T-cell (primary cell): ENCODE measurements around the gene TPRX1. TPM values are rescaled to one million over a fixed set of nuclear protein-coding genes. Genes with fewer than 3 reads are reported as not detected.
A peak's percentile ranks its signal among the peaks of the same experiment; 100 is the strongest.
"Not testable (repeated sequence)": the region's sequence is repeated elsewhere in the genome, so short reads cannot be mapped to it uniquely, and the experiment has no call there.

Source experiments
- ATAC-seq, 4 experiments: fragments of 200-7000 bp in 3 of 4; fragments of 150-1000 bp in 1 of 4; cut with Tn5 transposase; replicated peaks in 1 of 4; 1 replicate in 3 of 4; 2 replicates in 1 of 4; pipeline ENCODE4 v1.10.0; 2021; ENCODE audit warnings: moderate library complexity in 3 of 4, mild to moderate bottlenecking in 2 of 4, moderate number of reproducible peaks in 1 of 4
- CTCF ChIA-PET, 2 donors: fragments of 300-600 bp; sonication (Branson Sonifier 250); formaldehyde crosslinking; loops; one replicate each; lab custom pipeline; 2022; ENCODE audit warnings: antibody characterized with exemption in 2 of 2; lab: Charles Lee
- POLR2A ChIA-PET, 2 donors: fragments of 300-600 bp; sonication (Branson Sonifier 250); formaldehyde crosslinking; loops; one replicate each; lab custom pipeline; 2022; ENCODE audit warnings: antibody characterized with exemption in 2 of 2; lab: Charles Lee
- DNase-seq, 35 experiments: peaks; one replicate each; pipeline versions ENCODE4 v3.0.0 to v3.0.0-alpha.2; 2013 to 2023
- H3K27ac ChIP-seq: one replicate; pipeline ENCODE4 v1.5.1; 2013; ENCODE audit warnings: low read length
- H3K27me3 ChIP-seq, 2 experiments: replicated peaks in 1 of 2; 1 replicate in 1 of 2; 2 replicates in 1 of 2; pipeline versions ENCODE4 v1.6.1 to v1.7.0; 2013; ENCODE audit warnings: low read length in 1 of 2, mixed read lengths in 1 of 2; ENCODE audit not compliant: control insufficient read depth in 2 of 2, insufficient read depth in 2 of 2; ENCODE audit errors: extremely low read depth in 1 of 2
- H3K36me3 ChIP-seq, 2 donors: 1 replicate in 1 of 2; 2 replicates in 1 of 2; pipeline versions ENCODE4 v1.6.1 to v1.7.0; 2013; ENCODE audit warnings: low read length in 1 of 2; ENCODE audit not compliant: control insufficient read depth in 2 of 2, insufficient read depth in 1 of 2; ENCODE audit errors: extremely low read depth in 1 of 2
- H3K4me1 ChIP-seq, 2 experiments: 1 replicate in 1 of 2; 2 replicates in 1 of 2; pipeline versions ENCODE4 v1.6.1 to v1.7.0; 2013; ENCODE audit warnings: low read length in 2 of 2, mixed read lengths in 1 of 2; ENCODE audit not compliant: insufficient read depth in 2 of 2, control insufficient read depth in 1 of 2; ENCODE audit errors: extremely low read depth in 1 of 2
- H3K4me3 ChIP-seq, 2 donors: 1 replicate in 1 of 2; 2 replicates in 1 of 2; pipeline versions ENCODE4 v1.5.1 to v1.7.0; 2013; ENCODE audit warnings: mild to moderate bottlenecking in 2 of 2, low read length in 1 of 2, moderate library complexity in 1 of 2; ENCODE audit not compliant: control insufficient read depth in 1 of 2; ENCODE audit errors: extremely low read depth in 1 of 2
- H3K9me3 ChIP-seq: 2 replicates; pipeline ENCODE4 v1.7.0; 2013
- H3K27ac Mint-ChIP-seq, 2 donors: one replicate each; pipeline ENCODE4 v1.8.0; 2020 to 2021; ENCODE audit warnings: mild to moderate bottlenecking in 2 of 2, mixed read lengths in 2 of 2
- H3K27me3 Mint-ChIP-seq, 2 donors: one replicate each; pipeline ENCODE4 v1.8.0; 2021 to 2022; ENCODE audit warnings: mixed read lengths in 2 of 2
- H3K36me3 Mint-ChIP-seq: one replicate; pipeline ENCODE4 v1.8.0; 2021; ENCODE audit warnings: mixed read lengths
- H3K4me1 Mint-ChIP-seq, 3 donors: one replicate each; pipeline ENCODE4 v1.8.0; 2020 to 2022; ENCODE audit warnings: mixed read lengths in 3 of 3, mild to moderate bottlenecking in 1 of 3
- H3K4me3 Mint-ChIP-seq, 3 donors: one replicate each; pipeline ENCODE4 v1.8.0; 2020 to 2022; ENCODE audit warnings: mild to moderate bottlenecking in 3 of 3, mixed read lengths in 3 of 3, moderate library complexity in 3 of 3
- H3K9me3 Mint-ChIP-seq, 3 donors: one replicate each; pipeline ENCODE4 v1.8.0; 2020 to 2022; ENCODE audit warnings: mixed read lengths in 3 of 3
- WGBS: methylation state at CpG from one replicate; pipeline ENCODE4 v1.1.5; 2013; ENCODE audit warnings: missing lambda C conversion rate; ENCODE audit not compliant: insufficient coverage; 5-methylcytosine and 5-hydroxymethylcytosine counted together
- total RNA-seq, 35 experiments: library from RNA in 6 of 35; stranded (reverse) in 6 of 35; fragments of 120-200 nt in 1 of 35; gene quantifications; one replicate each; pipeline versions ENCODE4 v1.2.1 to v1.2.4 and lab custom pipeline; 2013 to 2026

The TPRX1 gene
- total RNA-seq (not detected), total RNA-seq (lab: John Stamatoyannopoulos, UW) (0 to 0.09 (median 0) reads per million in 29 experiments)
- not detected for total RNA-seq (2013)

GRCh38 chr19:47804451-47804850, at the start of gene TPRX1:
Gene TPRX1, minus strand, starts transcription at chr19:47804551. Its CDS starts 12 bp downstream, at chr19:47804539.
- DNase-seq, H3K27ac Mint-ChIP-seq, POLR2A ChIA-PET, H3K9me3 Mint-ChIP-seq, ATAC-seq, H3K36me3 ChIP-seq, H3K4me1 ChIP-seq, H3K27ac ChIP-seq, CTCF ChIA-PET, H3K4me3 Mint-ChIP-seq, H3K4me3 ChIP-seq, H3K4me1 Mint-ChIP-seq, H3K27me3 Mint-ChIP-seq, H3K27me3 ChIP-seq, H3K9me3 ChIP-seq, H3K36me3 Mint-ChIP-seq: not testable (repeated sequence)
- 100% methylated on average over 1 of the region's 5 CpGs for WGBS

GRCh38 chr19:47853003-47853402, 48.7 kb upstream of the TPRX1 start:
- Histone ChIP-seq H3K27ac (no peak overlapping the region), H3K9me3 (no peaks in the 10 kb centered on the region), H3K4me3 (no peak overlapping the region), H3K4me1 (peaks cover 3 to 9% of the 10 kb centered on the region in 2 experiments), H3K27me3 (peaks cover 14 to 59% of the 10 kb centered on the region in 2 experiments), H3K36me3 (no peaks in the 10 kb centered on the region)
- Mint-ChIP-seq H3K36me3 (no peaks in the 10 kb centered on the region), H3K27me3 (peaks cover 38 to 46% of the 10 kb centered on the region in 2 donors), H3K9me3 (no peaks in the 10 kb centered on the region), H3K4me3 (no peak overlapping the region), H3K27ac (no peak overlapping the region), H3K4me1 (peaks cover 13 to 36% (median 21%) of the 10 kb centered on the region in 3 donors)
- CTCF ChIA-PET: no interaction called here
- ATAC-seq (no peak), DNase-seq (no peak)
- WGBS: 80% methylated on average over 2 of the region's 5 CpGs
- POLR2A ChIA-PET: no interaction called here

GRCh38 chr19:47848823-47849473, 44.6 kb upstream of the TPRX1 start:
- 5% methylated on average over 5 of the region's 22 CpGs for WGBS
- H3K4me3 Mint-ChIP-seq: peak overlapping the region in 1 of 3 donors; percentile 36
- no peaks in the 10 kb centered on the region for H3K9me3 Mint-ChIP-seq
- H3K4me1 ChIP-seq: peaks cover 0 to 6% of the 10 kb centered on the region in 2 experiments
- H3K9me3 ChIP-seq: no peaks in the 10 kb centered on the region
- no peak overlapping the region for H3K27ac ChIP-seq
- DNase-seq (peak in 24 of 35 experiments; percentile 1 to 37 (median 12)), ATAC-seq (no peak)
- peaks cover 14 to 60% of the 10 kb centered on the region in 2 experiments for H3K27me3 ChIP-seq
- H3K36me3 ChIP-seq: no peaks in the 10 kb centered on the region
- no peak overlapping the region for H3K27ac Mint-ChIP-seq
- peaks cover 53 to 59% of the 10 kb centered on the region in 2 donors for H3K27me3 Mint-ChIP-seq
- POLR2A ChIA-PET: no interaction called here
- H3K4me3 ChIP-seq: no peak overlapping the region
- peaks cover 6 to 19% (median 13%) of the 10 kb centered on the region in 3 donors for H3K4me1 Mint-ChIP-seq
- CTCF ChIA-PET: interaction anchor here in 1 of 2 donors (0.7 to 0.8 kb wide), 2 partner anchors 14 to 15 kb away, joined by 5 to 6 read pairs; no protein-coding TSS in a partner anchor
- no peaks in the 10 kb centered on the region for H3K36me3 Mint-ChIP-seq

GRCh38 chr19:47848425-47848822, 44.1 kb upstream of the TPRX1 start:
- DNase-seq: no peak

GRCh38 chr19:47842941-47843340, 38.6 kb upstream of the TPRX1 start:
- H3K36me3 ChIP-seq: no peaks in the 10 kb centered on the region
- H3K9me3 ChIP-seq: no peaks in the 10 kb centered on the region
- Mint-ChIP-seq H3K9me3 (no peaks in the 10 kb centered on the region), H3K27ac (no peak overlapping the region), H3K4me1 (no peaks in the 10 kb centered on the region), H3K27me3 (peaks cover 32 to 39% of the 10 kb centered on the region in 2 donors), H3K36me3 (no peaks in the 10 kb centered on the region), H3K4me3 (no peak overlapping the region)
- ChIA-PET CTCF (no interaction called here), POLR2A (no interaction called here)
- no peak overlapping the region for H3K4me3 ChIP-seq
- H3K27me3 ChIP-seq: peaks cover 0 to 43% of the 10 kb centered on the region in 2 experiments
- no peak for ATAC-seq
- H3K4me1 ChIP-seq: no peaks in the 10 kb centered on the region
- no peak for DNase-seq
- 68% methylated on average over 5 of the region's 5 CpGs for WGBS
- H3K27ac ChIP-seq: no peak overlapping the region

More at GRCh38 chr19:47848425-47848822, 44.1 kb upstream of the TPRX1 start:
- no peak overlapping the region for H3K27ac Mint-ChIP-seq
- ChIA-PET CTCF (interaction anchor here in 1 of 2 donors (0.8 kb wide), 1 partner anchor 15 kb away, joined by 6 read pairs; no protein-coding TSS in a partner anchor), POLR2A (no interaction called here)
- no peak for ATAC-seq
- H3K4me1 ChIP-seq: peaks cover 0 to 6% of the 10 kb centered on the region in 2 experiments
- no peak overlapping the region for H3K27ac ChIP-seq
- no peak overlapping the region for H3K4me3 ChIP-seq
- peaks cover 6 to 14% (median 9%) of the 10 kb centered on the region in 3 donors for H3K4me1 Mint-ChIP-seq
- 55% methylated on average over 9 of the region's 10 CpGs for whole genome bisulfite sequencing
- no peaks in the 10 kb centered on the region for H3K36me3 ChIP-seq
- no peaks in the 10 kb centered on the region for H3K9me3 ChIP-seq
- H3K36me3 Mint-ChIP-seq: no peaks in the 10 kb centered on the region
- peaks cover 50 to 57% of the 10 kb centered on the region in 2 donors for H3K27me3 Mint-ChIP-seq
- H3K4me3 Mint-ChIP-seq: no peak overlapping the region
- H3K9me3 Mint-ChIP-seq: no peaks in the 10 kb centered on the region
- H3K27me3 ChIP-seq: peaks cover 14 to 58% of the 10 kb centered on the region in 2 experiments

- DNase-seq: no peak
- ATAC-seq: no peak
- Histone ChIP-seq H3K27ac (no peak overlapping the region), H3K27me3 (peaks cover 0 to 33% of the 10 kb centered on the region in 2 experiments), H3K4me3 (no peak overlapping the region), H3K4me1 (no peaks in the 10 kb centered on the region), H3K36me3 (no peaks in the 10 kb centered on the region), H3K9me3 (no peaks in the 10 kb centered on the region)
- WGBS: 56% methylated on average over 7 of the region's 10 CpGs
- H3K9me3 Mint-ChIP-seq: no peaks in the 10 kb centered on the region
- no peaks in the 10 kb centered on the region for H3K4me1 Mint-ChIP-seq
- no peak overlapping the region for H3K27ac Mint-ChIP-seq
- no peak overlapping the region for H3K4me3 Mint-ChIP-seq
- CTCF ChIA-PET: interaction anchor here in 1 of 2 donors (0.6 kb wide), 1 partner anchor 34 kb away, joined by 6 read pairs; no protein-coding TSS in a partner anchor
- peaks cover 20 to 30% of the 10 kb centered on the region in 2 donors for H3K27me3 Mint-ChIP-seq
- no peaks in the 10 kb centered on the region for H3K36me3 Mint-ChIP-seq
- POLR2A ChIA-PET: no interaction called here
Measured at GRCh38 chr19:47839913-47840312, 35.6 kb upstream of the TPRX1 start.
